WI38 (cell line): ENCODE data around the gene NAPSA.

ENCODE experiments used
- H3K4me3 ChIP-seq: 2 replicates; pipeline ENCODE4 v1.5.1; 2011; ENCODE audit warnings: low read depth, mild to moderate bottlenecking, control low read depth, low read length
- CTCF ChIP-seq: IDR thresholded peaks from 2 replicates; pipeline ENCODE4 v1.5.1; 2012; ENCODE audit warnings: low read depth, mild to moderate bottlenecking, control low read depth, low read length

NAPSA gene

GRCh38 chr19:50334741-50335421 lies 30.6 kb downstream of the NAPSA start:
- no peak for TF ChIP-seq CTCF
- no peak overlapping the region for H3K4me3 ChIP-seq

GRCh38 chr19:50333737-50334617 lies 31.5 kb downstream of the NAPSA start:
- TF ChIP-seq CTCF = no peak
- peak overlapping the region; percentile 6; the same call in 1 of the 2 replicates for H3K4me3 ChIP-seq

DNA sequence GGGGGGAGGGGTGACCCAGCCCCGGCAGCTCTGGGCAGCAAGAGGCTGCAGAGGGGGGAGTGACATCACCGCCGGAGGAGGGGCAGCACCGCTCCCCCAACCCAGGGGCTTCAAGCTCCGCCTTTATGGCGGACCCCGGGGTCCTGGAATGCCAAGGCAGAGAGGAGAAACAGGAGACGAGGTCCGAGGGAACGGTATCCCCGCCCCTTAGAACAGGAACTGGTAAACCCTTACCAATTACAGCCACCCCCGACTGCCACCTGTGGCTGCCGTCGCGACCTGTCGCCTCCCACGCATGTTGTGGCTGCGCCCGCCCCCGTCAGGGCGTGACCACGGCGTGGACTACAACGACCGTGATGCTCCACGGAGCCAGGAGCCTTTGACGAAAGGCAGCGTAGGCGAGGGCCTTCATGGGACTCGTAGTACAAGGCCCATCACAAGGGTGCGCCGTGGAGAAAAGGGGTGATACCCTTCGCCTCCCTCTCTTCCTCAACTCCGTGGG lies 32.2 kb downstream of the NAPSA start:
- TF ChIP-seq CTCF = no peak
- H3K4me3 ChIP-seq = no peak overlapping the region

DNA sequence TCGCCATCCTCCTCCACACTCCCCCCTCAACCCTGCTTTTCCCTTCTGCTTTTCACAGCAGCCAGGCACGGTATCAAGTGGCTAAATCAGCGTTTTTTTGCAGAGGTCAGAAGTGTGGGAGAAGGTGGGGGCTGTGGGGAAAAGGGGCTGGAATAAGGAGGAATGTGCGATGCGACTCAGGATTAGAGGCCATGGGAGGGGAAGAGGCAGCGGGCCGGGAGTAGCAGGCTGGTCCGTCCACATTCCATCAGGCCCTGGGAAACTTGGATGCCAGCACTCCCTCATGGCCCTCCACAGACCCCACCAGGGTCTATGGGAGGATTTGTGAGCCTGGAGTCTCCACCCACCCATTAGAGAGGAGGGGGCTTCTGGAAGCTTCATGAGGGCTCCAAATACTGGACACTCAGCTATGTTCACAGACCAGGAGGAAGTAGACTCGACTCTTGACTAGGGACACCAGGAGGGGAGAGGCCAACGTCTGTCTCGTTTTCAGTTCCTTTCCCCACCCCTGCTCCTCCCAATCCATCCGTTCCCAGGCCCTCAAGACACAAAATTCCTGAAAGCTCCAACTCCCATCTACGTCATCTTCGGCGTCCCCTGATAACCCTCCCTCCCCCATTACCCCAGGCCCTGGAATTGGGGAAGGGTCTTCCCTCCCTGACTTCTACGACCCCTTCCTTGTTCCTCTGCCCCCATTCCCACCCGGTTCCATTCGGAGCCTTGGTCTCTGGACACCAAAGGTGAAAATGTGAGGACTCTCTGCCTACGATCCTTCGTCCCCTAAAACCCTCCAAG lies 33.0 kb downstream of the NAPSA start:
- TF ChIP-seq CTCF = no peak
- H3K4me3 ChIP-seq = no peak overlapping the region

DNA sequence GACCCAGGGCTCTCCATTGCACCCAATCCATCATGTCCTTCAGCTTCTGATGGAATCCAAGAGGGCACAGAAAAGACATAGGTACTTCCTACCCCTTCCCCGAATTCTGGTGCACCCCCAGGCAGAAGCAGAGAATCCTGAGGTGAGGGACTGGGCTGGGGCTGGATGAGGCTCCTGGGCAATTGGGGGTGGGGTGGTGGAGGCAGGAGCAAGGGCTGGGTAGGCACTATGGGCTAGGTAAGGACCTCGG lies 33.5 kb downstream of the NAPSA start:
- no peak for TF ChIP-seq CTCF
- no peak overlapping the region for H3K4me3 ChIP-seq

GRCh38 chr19:50331221-50331993 lies 34.0 kb downstream of the NAPSA start:
- H3K4me3 ChIP-seq = no peak overlapping the region
- no peak for TF ChIP-seq CTCF
